KOPT-K1 (cell line): ENCODE results near the gene PSMG4.

Experiments
- H3K27ac ChIP-seq: fragments of 200-600 bp; sonication (generic); 2 replicates; pipeline ENCODE4 v1.5.1; 2016; ENCODE audit warnings: antibody characterized with exemption, mild to moderate bottlenecking, low read depth, low read length; ENCODE audit not compliant: poor library complexity, severe bottlenecking
- H3K36me3 ChIP-seq: fragments of 200-600 bp; sonication (generic); 2 replicates; pipeline ENCODE4 v1.5.1; 2017; ENCODE audit warnings: antibody characterized with exemption, mild to moderate bottlenecking, low read length, moderate library complexity; ENCODE audit not compliant: insufficient read depth
- H3K9me3 ChIP-seq: fragments of 200-600 bp; sonication (generic); 2 replicates; pipeline ENCODE4 v1.5.1; 2017; ENCODE audit warnings: antibody characterized with exemption, low read length, mild to moderate bottlenecking; ENCODE audit not compliant: insufficient read depth, poor library complexity, severe bottlenecking

The PSMG4 gene

GRCh38 chr6:3227363-3228045 lies 31.2 kb upstream of the PSMG4 start, which contains the start of gene TUBB2B:
TSS of gene TUBB2B (minus strand) at chr6:3227653. CDS start at chr6:3227543, 110 bp downstream.
- no peaks in the 10 kb centered on the region for H3K36me3 ChIP-seq
- no peaks in the 10 kb centered on the region for H3K9me3 ChIP-seq
- H3K27ac ChIP-seq, result no peak within 1 kb of the TSS

DNA sequence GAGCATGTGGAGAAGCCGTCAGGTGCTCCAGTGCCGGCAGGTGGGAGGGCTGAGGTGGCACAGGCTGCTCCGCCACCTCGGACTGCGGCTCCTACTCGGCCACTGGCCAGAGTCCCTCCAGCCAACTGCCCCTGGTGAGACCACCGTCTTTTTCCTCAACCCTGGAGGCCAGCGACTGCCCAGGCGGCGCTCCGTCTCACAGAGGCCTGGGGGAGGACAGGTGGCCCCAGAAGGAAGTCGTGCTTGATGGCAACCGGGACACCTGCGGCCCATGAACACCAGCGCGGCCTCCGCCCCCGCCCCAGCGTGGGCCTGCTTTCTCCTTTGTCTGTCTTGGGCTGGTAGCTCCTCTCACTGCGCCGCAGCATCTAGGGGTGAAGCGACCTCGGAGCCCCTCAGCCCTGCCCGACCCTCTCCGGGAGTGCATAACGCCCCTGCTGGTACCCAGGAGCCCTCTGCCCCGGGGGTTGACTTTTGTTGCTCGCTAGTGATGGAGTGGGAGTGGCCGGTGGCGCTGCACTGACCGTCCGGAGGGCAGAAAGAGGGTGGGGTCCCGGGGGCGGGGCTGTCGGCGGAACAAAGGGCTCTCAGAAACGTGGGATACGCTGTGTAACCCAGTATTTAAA lies 30.6 kb upstream of the PSMG4 start:
- Histone ChIP-seq H3K27ac (no peak overlapping the region), H3K36me3 (no peaks in the 10 kb centered on the region)

GRCh38 chr6:3228771-3229565 lies 29.8 kb upstream of the PSMG4 start:
- no peaks in the 10 kb centered on the region for H3K36me3 ChIP-seq
- H3K27ac ChIP-seq, result no peak overlapping the region
- no peaks in the 10 kb centered on the region for H3K9me3 ChIP-seq

More for the DNA sequence above, 30.6 kb upstream of the PSMG4 start:
- no peaks in the 10 kb centered on the region for H3K9me3 ChIP-seq

DNA sequence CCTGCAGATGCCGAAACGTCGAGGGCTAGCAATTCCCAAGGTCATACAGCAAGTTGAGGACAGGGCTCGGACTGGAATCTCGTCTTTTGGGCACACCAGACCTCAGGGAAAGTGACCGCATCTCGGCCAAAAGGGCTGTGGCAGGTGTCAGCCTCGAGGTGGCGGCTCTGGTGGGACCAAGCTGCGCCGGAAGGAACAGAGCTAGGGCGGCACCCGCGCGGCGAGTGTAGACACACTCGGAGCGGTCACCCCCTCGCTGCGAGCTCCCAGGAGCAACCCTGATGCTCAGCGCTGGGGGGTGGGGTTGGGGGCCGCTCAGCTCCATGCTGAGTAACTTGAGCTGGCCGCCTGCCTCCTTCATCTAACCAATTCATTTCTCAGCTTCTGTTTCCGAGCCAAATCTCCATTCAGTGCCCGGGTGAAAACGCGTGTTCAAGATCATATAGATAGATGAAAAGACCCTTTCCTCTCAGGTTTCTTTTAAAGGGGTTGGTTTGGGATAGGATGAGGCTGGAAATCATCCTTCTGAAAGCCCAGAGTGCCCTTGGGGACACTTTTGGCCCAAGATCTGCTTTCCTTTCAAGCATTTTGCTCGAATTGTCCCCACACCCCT lies 29.1 kb upstream of the PSMG4 start:
- H3K9me3 ChIP-seq, result no peaks in the 10 kb centered on the region
- H3K27ac ChIP-seq, result no peak overlapping the region

GRCh38 chr6:3230256-3230882 lies 28.4 kb upstream of the PSMG4 start:
- Histone ChIP-seq H3K27ac (no peak overlapping the region), H3K9me3 (no peaks in the 10 kb centered on the region)

More for the DNA sequence above, 29.1 kb upstream of the PSMG4 start:
- H3K36me3 ChIP-seq, result no peaks in the 10 kb centered on the region

DNA sequence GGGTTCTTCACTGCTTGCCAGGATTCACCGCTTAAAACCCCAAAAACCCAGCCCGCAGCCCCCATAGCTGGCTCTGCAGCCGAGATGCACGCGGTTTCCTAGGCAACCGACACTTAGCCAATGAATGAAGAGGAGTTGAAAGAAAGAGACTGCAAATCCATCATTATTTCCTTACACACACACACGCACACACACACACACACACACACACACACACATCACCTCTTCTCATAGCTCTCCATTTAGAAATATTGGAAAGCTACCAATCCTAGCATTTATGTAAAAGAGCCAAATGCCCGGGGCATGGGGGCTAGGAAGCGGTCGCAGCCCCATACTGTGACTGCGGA lies 27.9 kb upstream of the PSMG4 start:
- H3K36me3 ChIP-seq, result no peaks in the 10 kb centered on the region
- H3K27ac ChIP-seq, result no peak overlapping the region
- no peaks in the 10 kb centered on the region for H3K9me3 ChIP-seq

More at GRCh38 chr6:3230256-3230882, 28.4 kb upstream of the PSMG4 start:
- no peaks in the 10 kb centered on the region for H3K36me3 ChIP-seq

DNA sequence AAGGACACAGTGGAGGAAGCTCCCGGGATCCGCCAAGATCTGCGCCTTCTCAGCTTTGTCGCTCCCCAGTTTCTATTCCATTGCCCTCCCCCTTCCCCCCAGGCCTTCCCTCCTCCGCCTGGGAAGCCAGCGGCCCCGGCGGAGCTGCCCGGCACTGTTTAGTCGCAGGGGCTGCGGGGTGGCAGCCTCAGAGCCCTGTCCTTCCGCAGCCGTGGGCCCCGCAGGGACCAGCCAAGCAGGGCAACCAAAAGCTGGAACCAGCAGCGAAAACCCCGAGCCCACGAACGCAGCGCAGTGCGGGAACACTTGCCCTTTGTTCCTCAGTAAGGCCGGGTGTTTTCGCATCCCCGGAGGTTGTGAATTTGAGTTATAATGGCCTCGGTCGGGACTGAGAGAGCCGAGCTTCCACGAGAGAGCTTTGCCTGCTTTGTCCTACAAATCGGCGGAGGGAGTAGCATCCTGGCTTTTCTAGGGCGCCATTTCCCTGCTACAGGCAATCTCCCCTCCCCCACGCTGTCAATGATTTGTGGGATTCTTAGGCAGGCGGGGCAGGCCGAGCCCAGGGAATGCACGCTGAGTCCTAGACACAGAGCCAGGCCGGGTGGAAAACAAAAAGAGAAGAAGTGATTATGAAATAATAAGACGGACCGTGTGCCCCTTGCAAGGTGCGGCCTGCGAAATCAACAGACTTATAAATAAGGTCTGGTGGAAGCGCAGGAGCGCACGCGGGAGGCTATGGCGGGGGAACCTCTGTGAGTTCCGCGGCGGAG lies 27.3 kb upstream of the PSMG4 start:
- H3K36me3 ChIP-seq, result no peaks in the 10 kb centered on the region
- no peaks in the 10 kb centered on the region for H3K9me3 ChIP-seq
- H3K27ac ChIP-seq, result no peak overlapping the region

DNA sequence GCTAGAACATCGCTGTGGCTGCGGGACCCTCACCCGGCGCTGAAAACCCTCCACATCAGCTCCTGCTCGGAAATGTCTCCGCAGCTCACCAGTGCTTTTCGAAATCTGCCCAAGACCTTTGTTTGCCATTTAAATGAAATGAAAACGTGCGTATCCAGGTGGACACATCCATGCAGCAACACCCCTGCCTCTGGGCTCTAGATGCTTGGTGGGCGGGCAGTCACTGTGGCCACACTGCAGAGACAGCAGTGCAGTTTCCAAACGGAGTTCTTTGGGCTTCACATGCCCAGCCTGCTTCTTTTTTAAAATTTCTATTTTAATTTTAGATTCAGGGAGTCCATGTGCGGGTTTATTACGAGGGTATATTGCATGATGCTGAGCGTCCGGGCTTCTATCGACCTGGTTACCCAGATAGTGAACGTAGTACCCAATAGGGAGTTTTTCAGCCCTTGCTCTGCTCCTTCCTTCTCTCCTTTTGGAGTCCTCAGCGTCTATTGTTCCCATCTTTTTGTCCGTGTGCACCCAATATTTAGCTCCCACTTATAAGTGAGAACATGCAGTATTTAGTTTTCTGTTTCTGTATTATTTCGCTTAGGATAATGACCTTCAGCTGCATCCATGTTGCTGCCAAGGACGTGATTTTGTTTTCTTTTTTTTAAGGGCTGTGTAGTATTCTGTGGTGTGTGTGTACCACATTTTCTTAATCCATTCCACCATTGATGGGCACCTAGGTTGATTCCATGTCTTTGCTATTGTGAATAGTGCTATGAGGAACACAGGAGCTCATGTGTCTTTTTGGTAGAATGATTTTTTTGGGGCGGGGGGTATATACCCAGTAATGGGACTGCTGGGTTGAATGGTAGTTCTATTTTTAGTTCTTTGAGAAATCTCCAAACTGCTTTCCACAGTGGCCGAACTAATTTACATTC lies 26.5 kb upstream of the PSMG4 start:
- Histone ChIP-seq H3K27ac (no peak overlapping the region), H3K36me3 (no peaks in the 10 kb centered on the region), H3K9me3 (no peaks in the 10 kb centered on the region)

DNA sequence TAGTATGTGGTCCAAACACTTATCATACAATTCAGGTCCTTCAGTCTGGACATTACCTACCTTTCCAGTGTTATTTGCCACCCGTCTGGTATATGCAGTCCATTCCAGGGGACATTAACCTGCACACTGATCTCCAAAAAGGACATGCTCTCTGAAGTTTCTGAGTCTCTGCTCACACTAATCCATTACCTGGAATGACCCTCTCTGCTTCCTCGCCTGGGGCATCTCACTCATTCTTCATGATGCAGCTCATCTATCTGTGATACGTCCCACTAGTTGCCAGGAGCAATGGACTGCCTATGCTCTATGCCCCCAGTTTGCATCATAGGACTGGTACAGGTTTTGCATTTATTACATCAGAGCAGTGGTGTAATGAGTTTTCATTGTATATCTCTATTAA lies 25.4 kb upstream of the PSMG4 start:
- Histone ChIP-seq H3K36me3 (no peaks in the 10 kb centered on the region), H3K27ac (no peak overlapping the region), H3K9me3 (no peaks in the 10 kb centered on the region)

- Histone ChIP-seq H3K36me3 (no peaks in the 10 kb centered on the region), H3K27ac (no peak overlapping the region), H3K9me3 (no peaks in the 10 kb centered on the region)
Observed at GRCh38 chr6:3233904-3234303, 24.8 kb upstream of the PSMG4 start.

GRCh38 chr6:3235486-3235885 lies 23.3 kb upstream of the PSMG4 start:
- Histone ChIP-seq H3K9me3 (no peaks in the 10 kb centered on the region), H3K36me3 (no peaks in the 10 kb centered on the region), H3K27ac (no peak overlapping the region)

DNA sequence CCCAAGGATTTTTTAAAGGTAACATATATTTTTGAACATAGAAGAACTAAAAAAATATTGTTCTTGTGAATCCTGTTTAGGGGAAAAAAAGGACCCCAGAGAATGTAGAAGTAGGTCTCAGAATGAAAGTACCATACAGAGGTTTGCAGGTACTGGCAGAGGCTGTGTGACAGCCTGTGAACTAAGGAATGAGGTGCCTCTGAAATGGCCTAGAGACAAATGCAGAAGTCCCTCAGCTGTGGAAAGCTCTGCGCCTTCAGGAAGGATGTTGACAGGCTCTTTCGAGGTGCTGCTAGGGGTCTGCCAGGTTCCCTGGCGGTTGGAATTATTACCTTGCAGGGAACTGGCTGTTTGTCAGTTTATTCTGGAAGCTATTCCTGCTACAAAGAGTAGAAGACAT lies 22.7 kb upstream of the PSMG4 start:
- Histone ChIP-seq H3K9me3 (no peaks in the 10 kb centered on the region), H3K27ac (no peak overlapping the region), H3K36me3 (no peaks in the 10 kb centered on the region)

DNA sequence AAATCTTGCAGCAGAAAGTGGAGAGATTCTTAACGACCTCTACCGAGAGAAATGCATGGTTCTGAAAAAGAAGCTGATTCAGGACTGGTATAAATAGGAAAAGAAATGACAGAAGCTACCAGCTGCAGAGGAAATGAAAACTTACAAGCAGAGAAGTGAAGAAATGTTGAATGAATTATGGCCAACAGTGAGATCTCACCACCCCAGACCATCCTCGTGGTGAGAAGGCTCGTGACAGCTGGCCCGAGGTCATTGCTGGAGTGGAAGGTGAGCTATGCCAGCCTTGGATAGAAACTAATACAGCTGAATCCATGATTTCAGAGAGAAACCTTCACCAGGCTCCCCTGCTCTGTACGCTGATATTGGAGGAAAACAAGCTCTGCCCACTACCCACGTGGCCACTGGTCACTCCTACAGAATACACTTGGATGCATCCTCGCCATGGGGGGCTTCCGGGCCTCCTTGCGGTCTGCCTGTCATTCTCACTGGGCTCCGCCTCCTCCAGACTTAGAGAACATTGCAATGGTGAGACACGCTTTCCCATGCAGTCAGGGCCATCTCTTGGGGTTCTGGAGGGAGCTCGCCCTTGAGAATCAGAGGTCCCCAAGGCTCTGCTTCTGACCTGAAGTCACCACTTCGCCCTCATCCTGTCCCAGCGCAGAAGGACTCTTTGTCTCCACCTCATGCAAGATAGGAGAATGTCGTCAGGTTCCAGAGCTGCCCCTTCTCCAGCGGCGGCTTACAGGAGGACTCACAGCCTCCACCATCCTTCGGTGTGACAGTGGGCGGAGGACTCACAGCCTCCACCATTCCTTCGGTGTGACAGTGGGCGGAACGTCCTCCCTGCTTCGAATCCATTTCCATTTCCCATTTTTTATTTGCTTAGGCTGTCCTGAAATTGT lies 20.7 kb upstream of the PSMG4 start:
- Histone ChIP-seq H3K27ac (no peak overlapping the region), H3K9me3 (no peaks in the 10 kb centered on the region), H3K36me3 (no peaks in the 10 kb centered on the region)
